Liver (tissue), 9 donors: Measurements from ENCODE around the gene ADCY10. TPM values are rescaled to one million over a fixed set of nuclear protein-coding genes. Genes with fewer than 3 reads are reported as not detected.

ENCODE experiments used
- DNase-seq: peaks from one replicate; pipeline ENCODE4 v3.0.0-alpha.2; 2017; ENCODE audit warnings: low spot score
- H3K27ac ChIP-seq, 2 donors: one replicate each; pipeline ENCODE4 v1.7.0; 2013; ENCODE audit warnings: inconsistent platforms in 2 of 2, low read length in 2 of 2, control low read depth in 1 of 2, low read depth in 1 of 2, mild to moderate bottlenecking in 1 of 2
- H3K27me3 ChIP-seq, 4 donors: one replicate each; pipeline versions ENCODE4 v1.6.1 to v1.7.0; 2013; ENCODE audit warnings: low read length in 3 of 4, inconsistent platforms in 1 of 4, mild to moderate bottlenecking in 1 of 4, moderate library complexity in 1 of 4; ENCODE audit not compliant: control insufficient read depth in 4 of 4, insufficient read depth in 4 of 4
- H3K36me3 ChIP-seq, 4 donors: one replicate each; pipeline versions ENCODE4 v1.6.1 to v1.7.0; 2013; ENCODE audit warnings: low read length in 3 of 4, mild to moderate bottlenecking in 3 of 4, low read depth in 1 of 4, moderate library complexity in 1 of 4; ENCODE audit not compliant: control insufficient read depth in 4 of 4, insufficient read depth in 3 of 4
- H3K4me1 ChIP-seq, 4 donors: one replicate each; pipeline versions ENCODE4 v1.6.1 to v1.7.0; 2013; ENCODE audit warnings: low read length in 3 of 4, mild to moderate bottlenecking in 3 of 4, moderate library complexity in 1 of 4; ENCODE audit not compliant: control insufficient read depth in 4 of 4, insufficient read depth in 4 of 4
- H3K4me3 ChIP-seq, 3 donors: one replicate each; pipeline versions ENCODE4 v1.6.1 to v1.7.0; 2013; ENCODE audit warnings: low read length in 3 of 3, control low read depth in 1 of 3, low read depth in 1 of 3, mild to moderate bottlenecking in 1 of 3
- H3K9ac ChIP-seq, 2 donors: one replicate each; pipeline ENCODE4 v1.7.0; 2013; ENCODE audit warnings: low read length in 2 of 2, mild to moderate bottlenecking in 2 of 2, moderate library complexity in 2 of 2, control low read depth in 1 of 2, low read depth in 1 of 2
- H3K9me3 ChIP-seq, 4 donors: one replicate each; pipeline versions ENCODE4 v1.6.1 to v1.7.0; 2013; ENCODE audit warnings: low read length in 3 of 4; ENCODE audit not compliant: control insufficient read depth in 4 of 4
- ATF3 ChIP-seq: IDR thresholded peaks from 2 replicates; pipeline ENCODE4 v1.6.1; 2016; ENCODE audit warnings: antibody characterized with exemption
- CTCF ChIP-seq: fragments of 150-350 bp; IDR thresholded peaks from 2 replicates; pipeline ENCODE4 v1.5.1; 2017; ENCODE audit warnings: improper control_type of control experiment, low read depth, low read length; ENCODE audit not compliant: missing input control
- EGR1 ChIP-seq, 2 donors: IDR thresholded peaks; 2 replicates each; pipeline ENCODE4 v1.6.1; 2016 to 2018; ENCODE audit warnings: antibody characterized with exemption in 2 of 2, low read depth in 2 of 2
- FOXA2 ChIP-seq: IDR thresholded peaks from 2 replicates; pipeline ENCODE4 v1.6.1; 2016; ENCODE audit warnings: antibody characterized with exemption
- GABPA ChIP-seq, 2 donors: IDR thresholded peaks in 1 of 2; conservative IDR thresholded peaks in 1 of 2; 2 replicates each; pipeline ENCODE4 v1.6.1; 2016; ENCODE audit warnings: antibody characterized with exemption in 2 of 2, mild to moderate bottlenecking in 1 of 2, moderate library complexity in 1 of 2
- HNF4A ChIP-seq, 2 donors: conservative IDR thresholded peaks; 2 replicates each; pipeline ENCODE4 v1.6.1; 2016; ENCODE audit warnings: antibody characterized with exemption in 2 of 2, mild to moderate bottlenecking in 2 of 2
- HNF4G ChIP-seq: IDR thresholded peaks from 2 replicates; pipeline ENCODE4 v1.6.1; 2016; ENCODE audit warnings: antibody characterized with exemption
- NR2F2 ChIP-seq: IDR thresholded peaks from 2 replicates; pipeline ENCODE4 v1.6.1; 2016; ENCODE audit warnings: antibody characterized with exemption
- RAD21 ChIP-seq, 2 donors: IDR thresholded peaks; 2 replicates each; pipeline ENCODE4 v1.6.1; 2016; ENCODE audit warnings: antibody characterized with exemption in 2 of 2, mild to moderate bottlenecking in 2 of 2
- RXRA ChIP-seq, 2 donors: IDR thresholded peaks; 2 replicates each; pipeline ENCODE4 v1.6.1; 2017 to 2018; ENCODE audit warnings: antibody characterized with exemption in 2 of 2, mild to moderate bottlenecking in 1 of 2
- SP1 ChIP-seq: IDR thresholded peaks from 2 replicates; pipeline ENCODE4 v1.6.1; 2018; ENCODE audit warnings: antibody characterized with exemption, mild to moderate bottlenecking
- TAF1 ChIP-seq: conservative IDR thresholded peaks from 2 replicates; pipeline ENCODE4 v1.6.1; 2016; ENCODE audit warnings: antibody characterized with exemption, mild to moderate bottlenecking
- YY1 ChIP-seq: IDR thresholded peaks from 2 replicates; pipeline ENCODE4 v1.6.1; 2016; ENCODE audit warnings: antibody characterized with exemption, mild to moderate bottlenecking
- ZBTB33 ChIP-seq: IDR thresholded peaks from 2 replicates; pipeline ENCODE4 v1.6.1; 2016; ENCODE audit warnings: antibody characterized with exemption
- WGBS: extraction: QIAGEN DNeasy Blood & Tissue Kit; methylation state at CpG from one replicate; pipeline ENCODE4 v1.1.7; 2013; 5-methylcytosine and 5-hydroxymethylcytosine counted together
- polyA plus RNA-seq, 2 donors: library from polyadenylated mRNA; stranded (reverse) in 1 of 2; unstranded in 1 of 2; fragments of 200-250 nt in 1 of 2; fragments of >200 nt in 1 of 2; fragmentation: Nextera tagmentation in 1 of 2; extraction: Ambion mirVana in 1 of 2; gene quantifications; one replicate each; pipeline versions ENCODE4 v1.2.1 to v1.2.3, GENCODE V29; 2013 to 2015
- total RNA-seq, 2 donors: library from RNA; depleted of rRNA; stranded (reverse); fragments of >200 nt; gene quantifications; one replicate each; pipeline ENCODE4 v1.2.3, GENCODE V29; 2014
- TF ChIP-seq, protein P1 (sequence below): IDR thresholded peaks from 2 replicates; pipeline ENCODE4 v1.6.1; 2016; ENCODE audit warnings: antibody characterized with exemption, mild to moderate bottlenecking
- donor health status: healthy.
- donor health status: healthy.
- donor health status: healthy.
- donor health status: healthy.
- donor health status: healthy.

The ADCY10 gene
- total and polyA plus RNA-seq, 4 donors: 0.89 to 4.7 (median 2.3) TPM

- H3K36me3 ChIP-seq: no peaks in the 10 kb centered on the region
- H3K27ac ChIP-seq: no peak overlapping the region
- H3K4me1 ChIP-seq: peaks cover 0 to 4% (median 2%) of the 10 kb centered on the region in 4 donors
- no peak for TF ChIP-seq FOXA2
- TF ChIP-seq EGR1 (IDR thresholded peaks at IDR 0.05; ENCODE audit: low read depth in 2 of 2): no peak
- no peak for TF ChIP-seq SP1
- TF ChIP-seq, protein P1, sequence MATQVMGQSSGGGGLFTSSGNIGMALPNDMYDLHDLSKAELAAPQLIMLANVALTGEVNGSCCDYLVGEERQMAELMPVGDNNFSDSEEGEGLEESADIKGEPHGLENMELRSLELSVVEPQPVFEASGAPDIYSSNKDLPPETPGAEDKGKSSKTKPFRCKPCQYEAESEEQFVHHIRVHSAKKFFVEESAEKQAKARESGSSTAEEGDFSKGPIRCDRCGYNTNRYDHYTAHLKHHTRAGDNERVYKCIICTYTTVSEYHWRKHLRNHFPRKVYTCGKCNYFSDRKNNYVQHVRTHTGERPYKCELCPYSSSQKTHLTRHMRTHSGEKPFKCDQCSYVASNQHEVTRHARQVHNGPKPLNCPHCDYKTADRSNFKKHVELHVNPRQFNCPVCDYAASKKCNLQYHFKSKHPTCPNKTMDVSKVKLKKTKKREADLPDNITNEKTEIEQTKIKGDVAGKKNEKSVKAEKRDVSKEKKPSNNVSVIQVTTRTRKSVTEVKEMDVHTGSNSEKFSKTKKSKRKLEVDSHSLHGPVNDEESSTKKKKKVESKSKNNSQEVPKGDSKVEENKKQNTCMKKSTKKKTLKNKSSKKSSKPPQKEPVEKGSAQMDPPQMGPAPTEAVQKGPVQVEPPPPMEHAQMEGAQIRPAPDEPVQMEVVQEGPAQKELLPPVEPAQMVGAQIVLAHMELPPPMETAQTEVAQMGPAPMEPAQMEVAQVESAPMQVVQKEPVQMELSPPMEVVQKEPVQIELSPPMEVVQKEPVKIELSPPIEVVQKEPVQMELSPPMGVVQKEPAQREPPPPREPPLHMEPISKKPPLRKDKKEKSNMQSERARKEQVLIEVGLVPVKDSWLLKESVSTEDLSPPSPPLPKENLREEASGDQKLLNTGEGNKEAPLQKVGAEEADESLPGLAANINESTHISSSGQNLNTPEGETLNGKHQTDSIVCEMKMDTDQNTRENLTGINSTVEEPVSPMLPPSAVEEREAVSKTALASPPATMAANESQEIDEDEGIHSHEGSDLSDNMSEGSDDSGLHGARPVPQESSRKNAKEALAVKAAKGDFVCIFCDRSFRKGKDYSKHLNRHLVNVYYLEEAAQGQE: no peak
- no peak for TF ChIP-seq HNF4A (conservative IDR thresholded peaks at IDR 0.05)
- no peak for TF ChIP-seq CTCF
- TF ChIP-seq RAD21 (IDR thresholded peaks at IDR 0.05): no peak
- no peak for TF ChIP-seq RXRA (IDR thresholded peaks at IDR 0.05)
- no peak for TF ChIP-seq TAF1
- no peak for TF ChIP-seq ZBTB33
- no peaks in the 10 kb centered on the region for H3K27me3 ChIP-seq
- no peak overlapping the region for H3K4me3 ChIP-seq
- DNase-seq: no peak
- H3K9ac ChIP-seq: no peak overlapping the region
- no peaks in the 10 kb centered on the region for H3K9me3 ChIP-seq
- 96% methylated on average over 4 of the region's 4 CpGs for WGBS
These were observed 111.7 kb downstream of the ADCY10 start for GRCh38 chr1:167802235-167802634.

GRCh38 chr1:167800251-167800650, 113.7 kb downstream of the ADCY10 start:
- Histone ChIP-seq H3K27ac (no peak overlapping the region), H3K36me3 (no peaks in the 10 kb centered on the region), H3K9me3 (no peaks in the 10 kb centered on the region), H3K4me3 (no peak overlapping the region), H3K9ac (no peak overlapping the region), H3K4me1 (peaks cover 0 to 4% (median 2%) of the 10 kb centered on the region in 4 donors), H3K27me3 (no peaks in the 10 kb centered on the region)
- no peak for DNase-seq
- 82% methylated on average over 3 of the region's 3 CpGs for WGBS
- no peak for TF ChIP-seq NR2F2
- no peak for TF ChIP-seq GABPA (IDR thresholded peaks at IDR 0.05 in 1 of 2, conservative IDR thresholded peaks at IDR 0.05 in 1 of 2)
- no peak for TF ChIP-seq CTCF
- TF ChIP-seq HNF4A (conservative IDR thresholded peaks at IDR 0.05): no peak
- no peak for TF ChIP-seq ATF3
- TF ChIP-seq, protein P1: no peak
- no peak for TF ChIP-seq TAF1
- TF ChIP-seq FOXA2: no peak
- TF ChIP-seq SP1: no peak
- no peak for TF ChIP-seq RXRA (IDR thresholded peaks at IDR 0.05)
- TF ChIP-seq HNF4G: no peak
- no peak for TF ChIP-seq ZBTB33
- TF ChIP-seq YY1: no peak
